ENCODE data around the gene PAGE5.

The PAGE5 gene

GRCh38 chrX:55220119-55220794 lies at the start of gene PAGE5:
Gene PAGE5 (plus strand): TSS chrX:55220346. CDS start chrX:55221383, 1,037 bp downstream.
- peak; percentile 3 for DNase-seq

GRCh38 chrX:55187281-55187680 lies 32.9 kb upstream of the PAGE5 start:
- no peak for DNase-seq

- no peak for DNase-seq
These were observed 23.5 kb upstream of the PAGE5 start for GRCh38 chrX:55196688-55197087.

DNA sequence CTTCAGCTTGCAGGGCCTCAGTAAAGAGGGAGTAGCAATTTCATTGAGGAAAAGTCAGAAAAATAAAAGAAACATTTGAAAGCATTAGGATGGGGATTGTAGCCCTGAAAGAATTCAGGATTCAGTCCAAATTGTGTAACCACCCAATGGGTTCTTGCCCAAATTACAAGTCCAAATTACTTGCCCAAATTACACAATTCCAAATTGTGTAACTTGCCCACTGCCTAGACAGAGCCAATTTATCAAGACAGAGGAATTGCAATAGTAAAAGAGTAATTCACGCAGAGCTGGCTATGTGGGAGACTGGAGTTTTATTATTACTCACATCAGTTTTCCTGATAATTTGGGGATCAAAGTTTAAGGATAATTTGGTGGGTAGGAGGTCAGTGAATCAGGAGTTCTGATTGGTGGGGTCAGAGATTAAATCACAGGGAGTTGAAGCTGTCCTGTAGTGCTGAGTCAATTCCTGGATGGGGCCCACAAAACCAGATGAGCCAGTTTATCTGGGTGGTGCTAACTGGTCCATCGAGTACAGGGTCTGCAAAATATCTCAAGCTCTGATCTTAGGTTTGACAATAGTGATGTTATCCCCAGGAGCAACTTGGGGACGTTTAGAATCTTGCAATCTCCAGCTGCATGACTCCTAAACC lies 18.1 kb upstream of the PAGE5 start:
- no peak for DNase-seq

- no peak for DNase-seq
These were observed 13.8 kb upstream of the PAGE5 start for GRCh38 chrX:55206162-55206941.

GRCh38 chrX:55210931-55211677 lies 9.0 kb upstream of the PAGE5 start:
- DNase-seq: no peak

DNA sequence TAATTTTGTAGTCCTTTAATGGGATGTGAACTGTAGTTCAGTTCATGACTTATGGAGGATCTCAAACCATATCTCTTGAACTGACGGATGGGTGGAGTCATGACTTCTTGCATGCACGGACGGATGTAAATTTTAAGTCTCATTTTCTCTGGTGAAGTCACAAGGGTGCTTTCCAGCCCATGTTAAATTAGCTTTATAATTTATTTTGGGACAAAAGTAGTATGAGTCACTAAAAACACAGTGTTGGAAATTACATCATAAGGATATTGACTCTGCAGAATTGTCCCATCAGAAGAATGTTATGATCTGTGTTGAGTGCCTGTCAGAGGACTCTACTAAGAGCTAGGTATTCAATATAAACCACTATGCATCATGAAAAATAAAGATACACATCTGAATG lies 6.8 kb upstream of the PAGE5 start:
- DNase-seq: no peak

DNA sequence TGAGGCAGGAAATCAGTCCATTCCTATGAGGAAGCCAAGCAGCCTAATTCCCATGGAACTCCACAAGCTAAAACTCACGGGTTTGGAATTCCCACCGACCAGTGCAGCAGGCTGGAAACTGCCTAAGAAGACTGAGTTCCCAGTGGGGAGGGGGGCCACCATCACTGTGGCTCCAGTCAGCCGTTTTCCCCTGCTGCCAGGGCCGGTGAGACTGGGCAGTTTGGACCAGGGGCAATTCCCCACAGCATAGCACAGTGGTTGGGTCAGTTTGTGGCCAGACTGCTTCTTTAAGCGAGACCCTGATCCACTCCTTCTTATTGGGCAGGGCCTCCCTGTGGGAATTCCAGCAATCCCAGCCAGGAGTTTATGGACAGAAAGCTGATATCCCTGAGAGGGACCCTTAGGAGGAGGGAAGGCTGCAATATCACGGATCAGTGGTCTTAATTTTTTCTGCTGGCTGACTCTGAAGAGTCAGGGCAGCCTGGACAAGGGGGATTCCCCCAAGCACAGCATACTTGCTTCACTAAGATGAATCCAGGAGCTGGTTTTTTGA lies 20.7 kb downstream of the PAGE5 start:
- DNase-seq: no peak

- DNase-seq: no peak
These were observed 33.4 kb downstream of the PAGE5 start for GRCh38 chrX:55253528-55253927.

GRCh38 chrX:55260806-55261205 lies 40.7 kb downstream of the PAGE5 start:
- no peak for DNase-seq

- no peak for DNase-seq
These were observed 44.7 kb downstream of the PAGE5 start, which contains the start of gene PAGE3 for GRCh38 chrX:55264816-55265215. Gene PAGE3 (minus strand): TSS chrX:55264916. CDS start chrX:55263903, 1,013 bp downstream.

All from activated CD4-positive, alpha-beta T cell treated with anti-CD3 and anti-CD28 coated beads for 48 hours (primary cell).